ENCODE data around the gene ADGRL1.
"Not testable (repeated sequence)": the region's sequence is repeated elsewhere in the genome, so short reads cannot be mapped to it uniquely, and the experiment has no call there.

Gene ADGRL1

DNA sequence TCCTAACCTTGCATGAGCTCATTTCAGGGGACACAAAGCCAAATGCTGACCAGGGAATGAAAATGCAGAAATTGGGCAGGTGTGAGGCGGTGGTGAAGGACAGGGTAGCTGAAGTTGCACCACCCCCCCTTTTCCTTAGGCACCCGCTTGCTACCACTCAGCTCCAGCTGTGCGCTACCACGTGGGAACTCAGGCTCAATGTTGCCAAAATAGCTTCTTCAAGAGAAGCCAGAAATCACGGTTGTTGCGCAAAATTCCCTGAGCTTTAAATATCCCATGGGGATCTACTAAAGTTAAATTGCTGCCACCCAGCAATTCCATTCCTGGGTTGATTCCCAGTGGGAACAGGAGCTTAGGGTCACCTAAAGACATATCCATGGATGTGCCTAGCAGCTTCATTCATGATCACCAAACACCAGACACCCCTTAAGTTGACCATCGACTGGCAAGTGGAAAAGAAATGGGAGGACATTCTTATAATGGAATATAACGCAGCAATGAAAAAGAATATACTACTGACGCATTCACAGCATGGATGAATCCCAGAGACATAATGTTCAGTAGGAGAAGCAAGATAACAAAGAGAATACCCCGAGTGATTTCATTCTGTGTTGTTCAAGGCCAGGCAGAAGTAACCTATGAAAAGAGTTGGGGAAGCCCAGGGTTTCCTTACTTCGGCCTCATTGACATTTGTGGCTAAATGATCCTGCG, 12.8 kb upstream of the ADGRL1 start:
- no peak for DNase-seq (ENCODE audit: low spot score)

DNA sequence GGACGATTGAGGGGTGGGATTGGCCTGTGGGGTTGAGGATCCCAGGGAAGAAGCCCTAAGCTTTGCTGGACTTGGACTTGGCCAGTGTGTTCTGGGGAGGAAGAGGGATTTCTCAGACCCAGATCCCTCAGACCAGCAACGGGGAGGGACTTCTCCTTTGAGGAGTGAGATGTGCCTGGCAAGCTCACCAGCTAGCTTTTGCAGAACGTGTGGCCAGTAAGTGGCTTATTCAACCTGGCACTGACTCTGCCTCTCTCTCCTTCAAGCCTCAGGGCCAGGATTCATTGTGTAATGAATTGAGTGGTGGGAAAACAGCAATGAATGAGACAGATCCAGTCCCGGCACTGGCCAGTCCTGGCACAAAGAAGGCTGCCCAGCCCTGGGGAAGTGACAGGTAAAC, 11.9 kb upstream of the ADGRL1 start:
- DNase-seq (ENCODE audit: low spot score), result not testable (repeated sequence)

DNA sequence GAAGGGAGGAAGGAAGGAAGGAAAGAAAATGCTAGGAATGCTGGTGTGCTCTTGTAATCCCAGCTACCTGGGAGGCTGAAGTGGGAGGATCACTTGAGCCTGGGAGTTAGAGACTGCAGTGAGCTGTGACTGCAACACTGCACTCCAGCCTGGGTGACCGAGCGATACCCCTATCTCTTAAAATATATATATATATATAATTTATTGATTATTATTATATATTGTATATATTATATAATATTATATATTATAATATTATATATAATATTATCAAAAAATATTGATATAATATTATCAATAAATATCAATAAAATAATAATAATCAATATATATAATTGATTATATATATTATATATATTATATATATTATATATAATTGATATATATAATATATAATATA, 8.6 kb upstream of the ADGRL1 start:
- no peak for DNase-seq (ENCODE audit: low spot score)

DNA sequence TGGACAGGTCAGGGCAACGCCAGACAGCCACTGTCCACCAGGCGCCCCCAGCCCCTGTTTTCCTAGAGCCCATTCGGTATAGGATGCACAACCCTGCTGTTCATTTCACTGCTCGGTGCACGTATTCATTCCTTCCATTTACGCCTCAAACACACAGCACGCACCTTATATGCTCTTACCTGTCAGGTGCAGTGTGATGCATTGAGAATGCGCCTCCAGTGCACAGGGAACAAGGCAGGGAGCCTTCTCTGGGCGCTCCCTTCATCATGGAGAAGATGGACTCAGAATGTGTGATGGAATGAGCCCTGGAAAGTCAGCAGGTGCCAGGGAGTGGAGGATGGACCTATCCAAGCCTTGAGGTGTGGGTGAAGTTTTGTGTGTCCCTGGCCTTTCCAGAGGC, 4.2 kb upstream of the ADGRL1 start:
- not testable (repeated sequence) for DNase-seq (ENCODE audit: low spot score)

DNA sequence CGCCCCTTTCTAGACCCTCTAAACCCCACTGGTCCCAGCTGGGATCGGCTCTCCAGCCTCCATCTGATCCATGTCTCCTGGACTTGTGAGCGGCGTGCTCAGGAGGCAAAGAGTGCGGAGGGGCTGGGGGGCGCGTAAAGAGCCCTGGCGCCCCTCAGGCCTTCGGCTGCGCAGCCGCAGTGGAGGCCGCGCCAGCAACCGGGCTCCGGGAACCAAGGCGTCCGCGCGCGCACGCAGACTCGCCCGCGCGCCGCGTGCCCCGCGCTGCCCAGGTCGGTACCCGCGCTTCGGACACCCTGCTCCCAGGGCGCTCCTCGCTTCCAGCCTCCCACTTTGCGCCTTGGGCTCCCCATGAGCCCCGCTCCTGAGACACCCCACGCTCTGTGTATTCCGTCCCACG, 3.4 kb upstream of the ADGRL1 start:
- not testable (repeated sequence) for DNase-seq (ENCODE audit: low spot score)

DNA sequence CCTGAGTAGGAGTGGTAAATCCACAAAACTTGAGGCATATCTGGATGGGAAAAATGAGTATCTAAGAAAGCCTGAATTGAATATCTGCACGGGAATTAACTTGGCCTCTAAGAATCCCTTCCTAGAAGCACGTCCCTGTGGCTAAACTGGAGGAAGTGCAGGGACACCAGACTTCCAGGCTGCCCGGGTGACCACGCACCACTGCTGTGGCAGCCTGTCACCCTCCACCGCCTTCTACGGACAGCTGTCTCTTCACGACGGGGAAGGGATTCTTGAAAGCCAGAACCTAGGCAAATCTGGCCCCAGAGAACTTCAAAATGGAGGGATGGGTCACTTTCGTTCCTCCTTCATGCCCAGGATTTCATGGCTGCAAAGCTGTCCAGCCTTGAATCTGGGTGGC, 2.5 kb upstream of the ADGRL1 start:
- not testable (repeated sequence) for DNase-seq (ENCODE audit: low spot score)

DNA sequence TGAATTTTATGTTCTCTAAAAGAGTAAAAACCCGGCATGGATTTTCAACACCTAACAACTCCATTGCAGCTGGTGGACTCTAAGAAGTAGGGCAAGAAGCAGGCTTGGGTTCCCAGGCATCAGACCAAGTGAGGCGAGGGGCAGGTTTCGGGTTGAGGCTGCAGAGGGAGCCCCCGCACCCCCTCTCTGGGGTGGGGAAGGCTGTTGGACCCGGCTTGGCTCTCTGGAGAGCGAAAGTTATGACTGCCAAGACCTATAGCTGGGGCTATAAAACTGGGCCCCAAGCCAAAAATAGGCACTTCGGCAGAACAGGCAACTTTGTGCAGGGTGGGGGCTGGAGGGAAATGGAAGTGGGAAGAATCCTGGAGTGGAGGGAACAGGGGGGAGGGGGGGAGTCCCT, 1.8 kb upstream of the ADGRL1 start:
- not testable (repeated sequence) for DNase-seq (ENCODE audit: low spot score)

DNA sequence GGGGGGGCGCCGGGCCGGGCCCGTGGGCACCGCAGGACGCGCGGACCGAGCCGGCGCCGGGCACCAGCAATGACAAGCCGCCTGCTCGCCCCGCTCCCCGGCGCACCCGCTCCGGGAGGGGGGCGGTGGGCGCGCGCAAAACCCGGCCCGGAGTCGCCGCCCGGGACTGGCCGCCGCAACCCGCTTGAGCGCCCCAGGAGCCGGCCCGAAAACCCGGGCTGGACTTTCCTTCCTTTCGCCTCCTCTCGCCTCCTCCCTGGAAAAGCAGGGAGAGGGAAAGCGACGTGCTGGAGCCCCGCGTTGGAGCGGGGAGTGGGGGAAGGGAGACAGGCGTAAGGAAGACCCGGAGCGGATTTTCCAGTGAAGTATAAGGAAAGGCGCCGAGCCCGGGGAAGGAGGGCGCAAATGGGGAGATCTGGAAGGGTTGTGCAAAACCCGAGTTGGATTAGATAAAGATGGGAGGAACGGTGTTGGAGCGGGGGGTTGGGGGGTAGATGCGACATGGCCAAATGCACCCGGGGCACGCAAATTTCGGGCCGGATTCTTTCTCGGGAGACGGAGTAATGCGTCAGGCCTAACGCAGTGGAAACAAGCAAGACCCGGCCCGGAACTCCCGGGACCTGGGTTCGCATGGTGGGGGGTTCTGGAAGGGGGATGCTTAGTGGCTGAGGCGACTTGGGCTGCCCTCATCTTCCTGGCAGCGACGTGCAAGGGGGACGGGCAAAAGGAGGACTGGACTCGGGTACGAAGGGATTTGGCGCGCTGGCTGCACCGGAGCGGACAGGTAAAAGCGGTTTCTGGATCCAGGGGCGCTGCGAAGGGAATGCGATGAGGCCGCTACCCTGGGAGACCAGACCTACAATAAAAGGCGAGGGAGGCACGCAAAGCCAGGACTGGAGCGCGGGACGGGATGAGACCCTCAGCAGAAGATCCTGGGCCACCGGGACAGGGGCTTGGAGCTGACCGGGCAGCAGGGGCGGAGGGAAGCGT, 1.1 kb upstream of the ADGRL1 start:
- peak; percentile 76 for DNase-seq (ENCODE audit: low spot score)

DNA sequence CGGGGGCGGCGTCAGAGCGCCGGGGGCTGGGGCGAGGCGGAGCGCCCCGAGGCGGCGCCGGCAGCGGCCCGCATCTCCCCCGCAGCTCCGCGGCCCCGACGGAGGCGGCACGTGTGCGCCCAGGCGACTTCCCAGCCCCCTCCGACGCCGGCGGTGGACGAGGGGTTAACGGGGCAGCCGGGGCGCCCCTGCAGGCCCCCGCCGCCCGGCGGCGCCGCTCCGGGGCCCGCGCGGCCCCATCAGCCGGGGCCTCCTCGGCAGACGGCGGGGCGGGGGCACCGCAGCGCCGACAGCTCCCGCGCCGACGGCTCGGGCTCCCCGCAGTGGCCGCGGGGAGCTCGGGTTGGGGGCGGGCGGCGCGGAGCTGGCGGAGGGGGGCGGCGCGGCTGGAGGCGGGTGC, 339 bp upstream of the ADGRL1 start:
- not testable (repeated sequence) for DNase-seq (ENCODE audit: low spot score)

DNA sequence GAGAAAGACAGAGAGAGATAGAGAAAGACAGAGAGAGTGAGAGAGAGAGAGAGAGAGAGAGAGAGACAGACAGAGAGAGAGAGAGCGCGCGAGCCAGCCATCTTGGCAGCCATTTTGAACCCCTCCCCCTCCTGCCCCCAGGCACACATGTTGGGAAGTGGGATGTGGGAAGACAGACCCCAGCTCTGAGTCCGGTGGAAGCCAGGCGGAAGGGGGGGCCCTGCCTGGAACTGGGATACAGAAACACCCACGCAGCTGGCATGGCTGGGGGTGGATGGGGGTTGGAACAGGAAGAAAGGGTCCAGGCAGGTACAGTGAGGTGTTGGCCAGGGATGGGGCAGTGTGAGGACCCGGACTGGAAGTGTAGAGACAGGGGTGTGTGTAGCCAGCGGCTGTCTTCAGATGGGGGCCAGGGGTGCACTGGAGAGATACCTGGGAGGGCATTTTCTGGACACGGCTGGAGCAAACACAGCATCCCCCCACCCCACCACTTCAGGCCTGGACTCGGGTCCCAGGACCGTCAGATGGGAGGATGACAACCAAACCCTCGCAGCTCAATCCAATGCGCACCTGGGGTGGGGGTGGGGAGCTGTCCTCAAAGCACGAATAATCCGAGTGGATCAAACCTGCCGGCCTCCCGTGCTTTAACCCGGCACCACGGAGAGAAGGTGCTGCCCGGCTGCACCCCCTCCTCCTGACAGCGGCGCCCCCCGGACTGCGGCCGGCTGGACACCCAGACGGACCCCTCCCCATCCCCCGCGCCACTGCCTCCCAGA, 1.1 kb downstream of the ADGRL1 start:
- not testable (repeated sequence) for DNase-seq (ENCODE audit: low spot score)

DNA sequence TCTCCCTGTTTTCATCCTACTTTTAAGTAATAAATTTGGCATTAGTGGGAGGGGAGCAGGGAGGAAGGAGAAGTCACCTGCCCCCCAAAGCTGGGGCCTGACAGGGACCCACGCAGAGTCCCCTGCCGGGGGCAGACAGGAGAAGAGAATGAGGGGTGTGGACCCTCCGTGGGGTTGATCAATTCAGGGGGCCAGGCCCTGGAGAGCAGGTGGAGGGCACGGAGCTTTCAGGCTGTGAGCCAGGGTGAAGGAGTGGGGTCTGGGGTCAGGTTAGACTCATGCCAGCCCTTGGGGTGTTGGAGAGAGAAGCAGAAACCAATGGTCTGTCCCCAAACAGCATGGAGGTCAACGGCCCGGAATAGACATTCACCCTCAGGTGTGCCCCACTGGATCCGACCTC, 1.8 kb downstream of the ADGRL1 start:
- not testable (repeated sequence) for DNase-seq (ENCODE audit: low spot score)

DNA sequence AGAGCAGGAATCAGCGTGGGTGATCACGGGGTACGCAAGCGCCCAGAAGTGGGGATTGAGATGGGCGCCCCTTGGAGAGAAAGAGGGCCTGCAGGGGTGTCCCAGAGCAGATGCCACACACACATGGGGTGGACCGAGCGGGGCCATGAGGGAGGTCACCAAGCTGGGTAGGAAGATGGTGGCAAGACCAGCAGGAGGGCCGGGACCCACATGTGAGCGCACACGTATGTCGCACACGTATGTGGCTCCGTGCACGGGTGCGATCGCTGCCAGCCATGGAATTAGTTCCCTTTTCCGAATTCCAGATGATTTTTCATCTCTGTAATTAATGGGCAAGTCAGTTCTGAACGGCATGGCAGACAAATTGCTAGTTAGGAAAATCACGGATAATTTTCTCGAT, 2.2 kb downstream of the ADGRL1 start:
- DNase-seq (ENCODE audit: low spot score), result not testable (repeated sequence)

DNA sequence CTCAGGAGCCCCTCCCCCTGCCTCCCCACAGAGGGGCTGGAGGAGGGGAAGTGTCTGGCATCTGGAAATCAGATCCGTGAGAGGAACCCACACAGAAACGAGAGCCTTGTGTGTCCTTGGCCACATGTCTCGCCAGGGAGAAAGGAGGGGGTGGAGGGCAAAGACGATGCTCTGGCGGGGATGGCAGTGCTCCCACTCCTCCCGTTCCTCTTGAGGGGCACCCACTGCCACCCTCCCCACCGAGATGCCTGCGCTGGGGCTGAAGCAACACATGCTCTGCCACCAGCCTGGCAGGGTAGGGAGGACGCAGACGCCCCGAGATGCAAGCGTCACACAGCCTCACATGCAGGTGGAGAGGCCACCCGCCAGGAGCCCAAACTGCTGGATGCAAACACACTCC, 2.8 kb downstream of the ADGRL1 start:
- no peak for DNase-seq (ENCODE audit: low spot score)

DNA sequence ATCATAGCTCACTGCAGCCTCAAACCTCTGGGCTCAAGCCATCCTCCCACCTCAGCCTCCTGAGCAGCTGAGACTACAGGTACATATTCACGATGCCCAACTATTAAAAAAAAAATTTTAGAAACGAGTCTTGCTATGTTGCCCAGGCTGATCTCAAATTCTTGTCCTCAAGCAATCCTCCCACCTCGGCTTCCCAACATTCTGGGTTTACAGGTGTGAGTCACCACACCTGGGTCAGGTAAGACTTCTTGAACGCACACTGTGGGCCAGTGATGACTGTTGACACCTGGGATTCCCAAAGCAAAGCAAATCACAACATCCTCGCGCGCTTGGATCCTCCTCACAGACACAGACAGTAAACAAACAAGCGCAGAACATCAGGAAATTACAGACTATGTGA, 4.5 kb downstream of the ADGRL1 start:
- DNase-seq (ENCODE audit: low spot score), result not testable (repeated sequence)

DNA sequence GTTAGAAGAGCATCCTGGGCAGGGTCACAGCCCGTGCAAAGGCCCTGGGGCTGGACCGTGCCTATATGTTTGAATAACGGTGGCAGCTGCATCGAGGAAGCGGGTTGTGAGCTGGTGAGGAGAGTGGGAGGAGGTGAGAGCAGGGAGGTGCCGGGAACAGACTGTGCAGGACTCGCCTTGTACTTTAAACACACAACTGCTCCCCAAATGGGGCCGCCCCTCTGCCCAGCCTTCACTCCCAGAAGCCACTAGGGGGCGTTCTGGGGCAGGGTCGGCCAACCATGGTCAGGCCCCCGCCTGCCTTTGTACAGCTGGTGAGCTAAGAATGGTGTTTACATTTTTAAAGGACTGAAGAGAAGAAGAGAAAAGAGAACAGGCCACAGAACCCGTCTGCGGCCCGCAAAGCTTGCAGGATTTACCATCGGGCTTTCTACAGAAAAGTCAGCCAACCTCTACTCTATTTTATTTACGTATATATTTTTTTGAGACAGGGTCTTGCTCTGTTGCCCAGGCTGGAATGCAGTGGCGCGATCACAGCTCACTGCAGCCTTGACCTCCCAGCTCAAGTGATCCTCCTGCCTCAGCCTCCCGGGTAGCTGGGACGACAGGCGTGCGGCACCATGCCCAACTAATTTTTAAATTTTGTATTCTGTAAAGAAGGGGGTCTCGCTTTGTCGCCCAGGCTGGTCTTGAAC, 5.7 kb downstream of the ADGRL1 start:
- DNase-seq (ENCODE audit: low spot score), result peak; percentile 78

DNA sequence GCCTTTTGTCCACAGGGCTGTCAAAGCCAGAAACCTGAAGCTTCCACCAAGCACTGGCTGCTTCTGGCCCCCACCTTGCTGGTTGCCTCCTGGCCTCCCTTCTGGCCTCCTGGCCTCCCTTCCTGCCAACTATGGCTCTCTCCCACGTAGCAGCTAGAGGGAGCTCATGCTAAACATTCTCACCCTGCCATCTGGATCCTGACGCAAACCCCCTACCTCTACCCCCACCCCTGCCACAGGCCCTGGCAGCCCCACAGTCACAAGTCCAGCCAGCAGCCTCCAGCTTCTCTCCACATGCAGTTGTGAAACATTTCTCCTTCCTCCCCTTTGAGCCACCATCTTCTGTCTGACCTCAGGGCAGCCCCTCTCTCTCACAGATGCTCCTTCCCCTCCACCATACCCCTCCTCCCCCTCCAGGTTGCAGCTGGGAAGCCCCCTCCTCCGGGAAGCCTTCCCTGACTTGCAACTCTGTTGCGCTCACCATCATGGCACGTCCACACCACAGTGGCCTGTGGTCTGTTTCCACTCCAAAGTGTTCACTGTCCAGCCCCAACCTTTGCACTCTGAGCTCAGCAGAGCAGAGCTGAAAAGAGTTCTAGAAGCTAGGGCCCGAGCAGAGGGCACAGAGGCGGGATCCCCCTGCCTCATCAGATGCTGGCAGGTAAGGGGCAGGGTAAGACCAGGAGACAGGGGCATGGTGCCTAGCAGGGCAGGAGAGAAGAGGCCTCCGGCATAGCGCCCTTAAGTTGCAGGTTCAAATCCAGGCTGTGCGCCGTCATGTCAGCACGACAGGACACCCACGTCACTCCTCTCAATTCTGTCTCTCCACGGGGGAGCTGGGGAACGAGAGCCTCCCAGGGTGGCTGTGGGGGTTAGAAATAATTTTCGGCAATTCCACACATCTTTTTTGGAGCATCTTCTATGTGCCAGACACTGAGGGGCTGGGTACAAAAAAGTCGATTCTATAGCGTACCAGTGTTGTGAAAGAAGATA, 7.3 kb downstream of the ADGRL1 start:
- peak; percentile 55 for DNase-seq (ENCODE audit: low spot score)

DNA sequence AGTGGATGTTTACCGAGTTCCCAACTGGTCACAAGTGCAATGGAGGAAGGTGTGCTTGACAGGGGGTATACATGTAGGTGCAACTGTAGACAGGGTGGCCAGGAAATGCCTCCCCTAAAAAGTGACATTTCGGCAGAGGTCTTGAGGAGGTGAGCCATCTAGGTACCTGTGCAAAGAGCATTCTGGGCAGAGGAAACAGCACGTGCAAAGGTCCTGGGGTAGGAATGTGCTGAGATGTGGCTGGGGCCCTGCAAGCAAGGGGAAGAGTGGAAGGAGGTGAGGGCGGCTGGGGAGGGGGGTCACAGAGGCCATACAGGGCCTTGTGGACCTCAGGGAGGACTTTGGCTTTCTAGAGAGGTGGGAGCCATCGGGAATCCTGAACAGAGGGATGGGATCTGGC, 8.1 kb downstream of the ADGRL1 start:
- no peak for DNase-seq (ENCODE audit: low spot score)

DNA sequence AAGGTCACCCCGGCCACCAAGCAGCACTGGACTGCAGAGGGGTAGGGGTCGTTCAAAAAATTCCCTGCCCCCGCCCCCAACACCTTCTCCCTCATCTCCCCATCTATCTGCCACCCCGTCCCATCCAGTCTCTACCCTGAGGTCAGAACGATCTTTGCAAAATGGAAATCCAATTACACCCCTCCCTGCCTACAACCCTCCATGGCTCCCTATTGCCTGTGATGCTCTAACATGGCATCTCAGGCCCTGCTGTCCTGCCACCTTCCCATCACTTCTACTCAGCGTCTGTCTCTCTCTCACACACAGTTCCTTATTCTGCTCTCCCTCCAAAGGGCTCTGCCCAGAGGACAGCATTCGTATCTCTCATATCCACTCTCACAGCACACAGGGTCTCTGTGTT, 8.7 kb downstream of the ADGRL1 start:
- not testable (repeated sequence) for DNase-seq (ENCODE audit: low spot score)

DNA sequence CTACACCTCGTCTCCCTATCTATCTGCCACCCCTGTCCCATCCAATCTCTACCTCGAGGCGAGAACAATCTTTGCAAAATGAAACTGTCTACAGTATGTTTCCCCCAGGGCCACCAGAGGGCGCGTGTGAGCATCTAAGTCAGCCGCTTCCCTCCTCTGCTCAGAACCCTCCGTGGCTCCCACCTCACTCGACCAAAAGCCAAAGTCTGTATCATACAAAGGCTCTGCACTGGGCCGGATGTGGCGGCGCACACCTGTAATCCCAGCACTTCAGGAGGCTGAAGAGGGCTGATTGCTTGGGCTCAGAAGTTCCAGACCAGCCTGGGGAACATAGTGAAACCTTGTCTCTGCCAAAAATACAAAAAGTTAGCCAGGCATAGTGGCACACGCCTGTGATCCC, 9.9 kb downstream of the ADGRL1 start:
- DNase-seq (ENCODE audit: low spot score), result peak; percentile 81

DNA sequence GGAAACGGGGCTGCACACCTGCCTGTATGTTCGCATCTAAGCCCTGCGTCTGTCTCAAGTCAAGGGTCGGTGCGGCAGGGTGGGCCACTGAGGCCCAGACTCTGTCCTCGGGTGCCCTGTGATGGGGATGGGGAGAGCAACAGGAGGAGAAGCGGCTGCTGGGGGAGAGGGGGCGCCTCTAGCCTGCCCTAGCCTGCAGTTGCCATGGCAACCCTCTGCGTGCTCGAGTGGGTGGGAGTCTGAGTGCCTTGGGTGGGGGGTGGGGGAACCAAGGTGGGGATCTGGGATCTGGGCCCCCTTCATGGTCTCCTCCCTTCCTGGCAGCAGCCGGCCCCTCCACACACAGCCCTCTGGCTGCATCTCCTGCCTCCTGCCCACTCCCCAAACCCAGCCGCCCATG, 10.8 kb downstream of the ADGRL1 start:
- DNase-seq (ENCODE audit: low spot score), result not testable (repeated sequence)

Measured in NAMALWA (cell line).